ENCODE data around the gene HTN1.
"Not testable (repeated sequence)": the region's sequence is repeated elsewhere in the genome, so short reads cannot be mapped to it uniquely, and the experiment has no call there.

HTN1 gene

GRCh38 chr4:70056534-70056933 is 6.3 kb downstream of the HTN1 start:
- not testable (repeated sequence) for H3K4me1 ChIP-seq (ENCODE audit: control insufficient read depth, insufficient read depth, low read length); DNase-seq (ENCODE audit: low read depth, low spot score); H3K27ac ChIP-seq (ENCODE audit: low read length); H3K27me3 ChIP-seq (ENCODE audit: control insufficient read depth, insufficient read depth, low read length); H3K36me3 ChIP-seq (ENCODE audit: control insufficient read depth, insufficient read depth, low read length); H3K4me3 ChIP-seq (ENCODE audit: low read length); H3K9me3 ChIP-seq (ENCODE audit: control insufficient read depth, insufficient read depth, low read length)
- no CpG with 5 or more reads among the region's 1 CpG for WGBS (ENCODE audit: insufficient coverage, insufficient read length)

GRCh38 chr4:70057651-70058050 is 7.4 kb downstream of the HTN1 start:
- H3K27ac ChIP-seq (ENCODE audit: low read length) = no peak overlapping the region
- no peaks in the 10 kb centered on the region for H3K27me3 ChIP-seq (ENCODE audit: control insufficient read depth, insufficient read depth, low read length)
- no peaks in the 10 kb centered on the region for H3K9me3 ChIP-seq (ENCODE audit: control insufficient read depth, insufficient read depth, low read length)
- DNase-seq (ENCODE audit: low read depth, low spot score) = no peak
- WGBS (ENCODE audit: insufficient coverage, insufficient read length) = 100% methylated on average over 1 of the region's 1 CpG
- H3K36me3 ChIP-seq (ENCODE audit: control insufficient read depth, insufficient read depth, low read length) = no peaks in the 10 kb centered on the region
- H3K4me3 ChIP-seq (ENCODE audit: low read length) = no peak overlapping the region
- no peaks in the 10 kb centered on the region for H3K4me1 ChIP-seq (ENCODE audit: control insufficient read depth, insufficient read depth, low read length)

GRCh38 chr4:70059149-70059548 is 8.9 kb downstream of the HTN1 start:
- H3K4me1 ChIP-seq (ENCODE audit: control insufficient read depth, insufficient read depth, low read length) = no peaks in the 10 kb centered on the region
- H3K27me3 ChIP-seq (ENCODE audit: control insufficient read depth, insufficient read depth, low read length) = no peaks in the 10 kb centered on the region
- DNase-seq (ENCODE audit: low read depth, low spot score) = no peak
- H3K9me3 ChIP-seq (ENCODE audit: control insufficient read depth, insufficient read depth, low read length) = no peaks in the 10 kb centered on the region
- no peak overlapping the region for H3K27ac ChIP-seq (ENCODE audit: low read length)
- H3K4me3 ChIP-seq (ENCODE audit: low read length) = no peak overlapping the region
- H3K36me3 ChIP-seq (ENCODE audit: control insufficient read depth, insufficient read depth, low read length) = no peaks in the 10 kb centered on the region

GRCh38 chr4:70062000-70062399 is 11.8 kb downstream of the HTN1 start:
- Histone ChIP-seq H3K36me3 (ENCODE audit: control insufficient read depth, insufficient read depth, low read length) (no peaks in the 10 kb centered on the region), H3K27ac (ENCODE audit: low read length) (no peak overlapping the region), H3K4me3 (ENCODE audit: low read length) (no peak overlapping the region), H3K9me3 (ENCODE audit: control insufficient read depth, insufficient read depth, low read length) (no peaks in the 10 kb centered on the region), H3K4me1 (ENCODE audit: control insufficient read depth, insufficient read depth, low read length) (no peaks in the 10 kb centered on the region), H3K27me3 (ENCODE audit: control insufficient read depth, insufficient read depth, low read length) (no peaks in the 10 kb centered on the region)
- DNase-seq (ENCODE audit: low read depth, low spot score) = no peak
- no CpG with 5 or more reads among the region's 1 CpG for WGBS (ENCODE audit: insufficient coverage, insufficient read length)

GRCh38 chr4:70080205-70080604 is 30.0 kb downstream of the HTN1 start:
- no CpG with 5 or more reads among the region's 1 CpG for WGBS (ENCODE audit: insufficient coverage, insufficient read length)
- Histone ChIP-seq H3K27ac (ENCODE audit: low read length) (no peak overlapping the region), H3K27me3 (ENCODE audit: control insufficient read depth, insufficient read depth, low read length) (no peaks in the 10 kb centered on the region), H3K4me1 (ENCODE audit: control insufficient read depth, insufficient read depth, low read length) (no peaks in the 10 kb centered on the region), H3K4me3 (ENCODE audit: low read length) (no peak overlapping the region), H3K36me3 (ENCODE audit: control insufficient read depth, insufficient read depth, low read length) (no peaks in the 10 kb centered on the region), H3K9me3 (ENCODE audit: control insufficient read depth, insufficient read depth, low read length) (no peaks in the 10 kb centered on the region; the same call in 1 of the 2 replicates)
- DNase-seq (ENCODE audit: low read depth, low spot score) = no peak

GRCh38 chr4:70099206-70099605 is 49.0 kb downstream of the HTN1 start:
- Histone ChIP-seq H3K27me3 (ENCODE audit: control insufficient read depth, insufficient read depth, low read length) (no peaks in the 10 kb centered on the region), H3K4me3 (ENCODE audit: low read length) (no peak overlapping the region), H3K9me3 (ENCODE audit: control insufficient read depth, insufficient read depth, low read length) (no peaks in the 10 kb centered on the region), H3K4me1 (ENCODE audit: control insufficient read depth, insufficient read depth, low read length) (no peaks in the 10 kb centered on the region), H3K27ac (ENCODE audit: low read length) (no peak overlapping the region), H3K36me3 (ENCODE audit: control insufficient read depth, insufficient read depth, low read length) (no peaks in the 10 kb centered on the region)
- no CpG with 5 or more reads among the region's 3 CpGs for WGBS (ENCODE audit: insufficient coverage, insufficient read length)
- DNase-seq (ENCODE audit: low read depth, low spot score) = no peak
